HCEC 1CT (cell line): Measurements from ENCODE around the gene SORBS2.

Experiments used
- DNase-seq: peaks from one replicate; pipeline ENCODE4 v3.0.0-alpha.2; 2017

SORBS2 gene

DNA sequence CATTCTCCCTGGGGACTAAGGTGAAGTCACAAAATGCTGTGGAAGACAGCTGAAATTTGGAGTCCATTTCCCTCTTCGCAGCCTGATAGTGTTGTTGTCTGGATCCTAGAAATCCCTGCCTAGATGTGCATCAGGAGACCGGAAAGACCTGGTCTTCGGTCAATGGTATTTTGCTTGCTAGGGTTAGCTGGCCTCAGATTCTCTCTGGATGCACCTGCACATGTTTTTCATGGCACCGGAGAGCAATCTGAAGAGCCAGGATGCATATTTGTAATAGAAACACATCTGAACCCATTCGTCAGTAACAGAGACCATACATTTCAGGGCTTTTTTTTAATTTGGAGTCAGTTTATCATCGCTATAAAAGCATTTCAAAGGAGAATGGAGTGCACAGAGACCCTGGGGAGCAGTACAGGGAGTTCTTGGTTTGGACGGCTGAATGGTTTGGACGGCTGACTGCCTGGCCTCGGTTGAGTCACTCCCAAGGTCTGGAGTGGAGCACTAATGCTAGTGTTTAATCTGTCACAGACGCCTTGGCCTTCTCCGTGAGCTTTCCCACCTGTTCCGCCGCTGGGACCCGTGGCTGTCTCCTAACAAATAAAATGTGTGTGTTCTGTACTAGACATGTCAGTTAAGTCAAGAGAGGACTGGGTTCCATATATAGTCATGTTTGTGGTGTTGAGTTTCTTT, 269.2 kb downstream of the SORBS2 start:
- DNase-seq = peak; percentile 73

DNA sequence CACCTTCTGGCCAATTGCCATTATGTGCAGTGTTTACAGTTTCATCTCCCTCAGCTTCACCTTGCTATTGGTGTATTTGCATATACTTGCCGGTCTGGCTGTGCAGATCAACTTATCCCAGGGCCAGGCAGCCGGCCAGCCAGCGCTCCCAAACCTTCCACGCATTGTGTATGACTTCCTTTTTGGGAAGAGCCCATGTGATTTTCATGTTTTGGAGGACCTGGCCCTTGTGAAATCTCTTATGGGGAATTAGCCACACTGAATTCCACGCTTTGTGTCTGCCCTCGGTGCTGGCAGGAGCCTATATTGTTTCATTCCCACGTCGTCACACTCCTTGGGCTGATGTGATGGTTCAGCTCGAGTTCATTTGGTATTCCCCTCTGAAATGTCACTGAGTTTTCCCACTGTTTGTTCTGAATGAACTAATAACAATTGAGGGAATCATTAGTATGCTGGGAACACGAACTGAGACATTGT, 270.7 kb downstream of the SORBS2 start:
- DNase-seq = no peak

DNA sequence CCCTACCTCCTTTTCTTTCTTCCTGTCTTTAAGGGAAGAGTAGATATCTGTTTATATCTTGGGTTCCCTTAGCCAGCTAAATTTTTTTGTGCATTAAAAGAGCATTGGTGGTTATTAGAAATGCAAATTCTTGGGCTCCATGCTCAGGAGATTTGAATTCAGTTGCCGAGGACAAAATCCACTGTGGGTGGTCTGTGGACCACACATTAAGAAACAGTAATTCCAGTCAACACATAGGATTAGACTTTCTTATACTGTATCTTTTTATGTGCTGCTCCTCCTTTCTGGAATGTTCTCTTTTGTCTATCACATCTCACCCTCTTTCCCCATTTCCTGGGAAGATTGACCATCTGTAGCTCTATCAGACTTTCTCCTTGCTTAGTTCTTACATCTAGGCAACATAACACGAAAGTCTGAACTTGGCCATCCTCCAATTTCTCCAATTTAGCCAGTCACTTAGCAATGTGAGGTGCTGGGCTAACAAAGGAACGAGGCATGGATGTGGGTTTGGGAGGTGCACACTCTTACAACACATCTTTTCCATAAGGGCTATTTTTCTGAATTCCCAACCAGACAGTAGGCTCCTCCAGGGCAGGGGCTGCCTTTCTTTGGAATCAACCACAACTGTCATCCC, 271.4 kb downstream of the SORBS2 start:
- no peak for DNase-seq

DNA sequence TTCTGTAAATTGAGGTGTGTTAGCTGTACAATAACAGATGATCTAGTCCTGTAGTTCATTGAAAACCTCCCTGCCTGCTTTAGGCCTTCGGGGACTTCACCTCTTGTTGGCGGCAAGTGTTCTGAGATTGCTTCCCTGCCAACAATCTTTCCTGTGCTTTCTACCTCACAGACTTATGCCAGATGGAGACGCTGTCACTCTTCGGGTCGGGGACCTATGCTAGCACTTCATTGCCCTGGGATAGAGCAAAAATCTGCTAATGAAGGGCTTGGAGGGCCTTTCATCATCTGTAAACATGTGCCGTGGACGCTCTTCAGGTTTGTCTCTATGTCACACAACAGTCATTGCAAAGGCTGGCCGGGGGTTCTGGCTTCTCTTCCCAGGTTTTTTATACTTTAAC, 272.0 kb downstream of the SORBS2 start:
- no peak for DNase-seq

DNA sequence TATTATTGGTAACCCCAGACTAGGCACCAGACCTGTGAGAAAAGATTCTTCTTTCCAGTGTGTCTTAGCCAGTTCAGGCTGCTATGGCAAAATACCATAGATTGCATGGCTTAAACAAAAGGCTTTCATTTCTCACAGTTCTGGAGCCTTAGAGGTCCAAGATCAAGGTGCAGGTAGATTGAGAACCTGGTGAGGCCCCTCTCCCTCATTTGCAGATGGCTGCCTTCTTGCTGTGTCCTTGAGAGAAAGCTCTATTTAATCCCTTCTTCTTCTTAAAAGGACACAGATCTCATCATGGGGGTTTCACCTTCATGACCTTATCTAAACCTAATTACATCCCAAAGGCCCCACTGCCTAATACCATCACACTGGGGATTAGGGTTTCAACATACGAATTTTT, 273.2 kb downstream of the SORBS2 start:
- no peak for DNase-seq

DNA sequence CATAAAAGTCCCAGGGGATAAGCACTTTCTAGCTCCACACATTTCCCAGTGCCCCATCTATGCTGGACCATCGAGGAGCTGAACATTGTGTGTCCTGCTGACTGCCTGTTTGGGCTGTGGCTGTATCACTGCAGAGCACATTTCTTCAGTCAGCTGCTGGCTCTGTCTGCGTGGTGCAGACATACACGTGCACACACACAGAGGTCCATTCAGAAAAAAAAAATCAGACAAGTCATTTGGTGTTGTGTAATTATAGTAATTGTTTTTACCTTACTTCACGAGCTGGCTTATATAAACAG, 275.6 kb downstream of the SORBS2 start:
- DNase-seq = no peak

DNA sequence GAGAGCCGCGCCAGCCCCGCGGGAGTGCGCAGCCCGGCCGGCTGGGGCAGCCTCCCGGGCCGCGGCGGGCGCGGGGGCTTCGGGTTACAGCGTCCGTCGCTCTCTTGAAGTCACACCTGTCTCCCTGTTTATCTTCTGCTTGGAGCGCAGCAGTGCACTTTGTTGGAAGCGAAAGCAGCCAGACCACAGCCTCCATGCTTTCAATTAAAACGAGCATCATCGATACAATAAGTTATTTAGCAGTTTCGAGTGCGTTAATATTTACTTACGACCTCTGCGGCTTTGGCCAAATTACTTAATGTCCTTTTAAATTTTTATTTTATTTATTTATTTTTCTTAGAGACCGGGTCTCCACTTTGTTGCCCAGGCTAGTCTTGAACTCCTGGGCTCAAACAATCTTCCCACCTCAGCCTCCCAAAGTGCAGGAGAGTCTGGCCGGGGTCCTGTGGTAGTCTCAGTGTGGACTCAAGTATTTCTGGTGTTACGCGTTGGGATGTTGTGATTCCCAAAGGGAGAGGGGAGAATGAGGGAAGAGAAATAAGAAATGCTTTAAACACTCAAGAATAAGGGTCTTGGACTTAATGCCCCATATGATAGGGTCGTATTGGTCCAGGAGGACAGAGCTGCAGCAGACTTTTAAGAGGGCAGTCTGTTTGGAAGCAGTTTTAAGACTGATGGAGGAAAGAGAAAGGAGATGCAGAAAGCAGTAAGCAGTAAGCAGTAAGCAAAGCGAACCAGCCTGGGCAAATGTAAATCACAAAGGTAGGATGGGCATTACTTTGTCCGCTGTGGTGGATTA, 276.2 kb downstream of the SORBS2 start:
- DNase-seq = no peak
